Spleen (tissue), 7 donors: ENCODE results near the gene ODF2.

Experiments
- CTCF ChIP-seq, 11 experiments: fragments of 200-600 bp in 7 of 11; fragments of 450-650 bp in 4 of 11; sonication (generic) in 4 of 11; IDR thresholded peaks in 8 of 11; conservative IDR thresholded peaks in 3 of 11; 1 replicate in 7 of 11; 2 replicates in 4 of 11; pipeline versions ENCODE4 v1.4.0 to v1.8.0; 2016 to 2021; ENCODE audit warnings: antibody characterized with exemption in 11 of 11, inconsistent platforms in 4 of 11, mild to moderate bottlenecking in 1 of 11
- POLR2A ChIP-seq, 3 donors: fragments of 450-650 bp; IDR thresholded peaks; one replicate each; pipeline ENCODE4 v1.5.1; 2017; ENCODE audit warnings: antibody characterized with exemption in 3 of 3, mild to moderate bottlenecking in 1 of 3
- POLR2AphosphoS5 ChIP-seq, 3 donors: sonication (generic); formaldehyde crosslinking; IDR thresholded peaks; one replicate each; pipeline ENCODE4 v1.5.1; 2017; ENCODE audit warnings: antibody characterized with exemption in 3 of 3
- donor health status: DM: no; HTN: no; CAD: no; lungs with moderate emphysema.
- donor health status: DM: no; HTN: no; CAD: no.
- donor health status: DM: no; HTN: no; CAD: no.

DNA sequence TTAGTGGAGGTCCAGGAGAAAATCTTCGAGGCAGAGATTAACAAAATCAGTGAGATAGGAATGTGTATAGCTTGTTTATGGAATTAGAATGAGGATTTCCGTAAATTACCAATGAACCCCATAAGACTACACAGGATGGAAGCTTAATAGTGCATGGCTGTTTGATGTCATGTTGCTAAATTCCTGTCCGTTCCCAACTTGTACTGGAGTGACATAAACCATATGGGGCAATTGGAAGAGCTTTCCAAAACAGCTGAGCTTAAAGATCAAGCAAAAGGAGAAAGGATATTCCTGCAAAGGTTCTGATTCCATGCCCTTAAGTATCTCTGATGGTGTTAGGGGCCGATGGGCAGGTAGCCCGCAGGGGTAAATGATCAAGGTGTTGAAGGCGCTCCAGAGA is 66.2 kb downstream of the ODF2 start:
- TF ChIP-seq POLR2AphosphoS5 (IDR thresholded peaks at IDR 0.05) = no peak
- TF ChIP-seq CTCF (IDR thresholded peaks at IDR 0.05 in 8 of 11, conservative IDR thresholded peaks at IDR 0.05 in 3 of 11) = no peak
- TF ChIP-seq POLR2A (IDR thresholded peaks at IDR 0.05) = no peak
